Activated CD8-positive, alpha-beta memory T cell treated with anti-CD3 and anti-CD28 coated beads for 24 hours (primary cell): ENCODE data around the gene ISL1.

Source experiments
- DNase-seq: peaks from one replicate; pipeline ENCODE4 v3.0.0-alpha.2; 2020

Gene ISL1

DNA sequence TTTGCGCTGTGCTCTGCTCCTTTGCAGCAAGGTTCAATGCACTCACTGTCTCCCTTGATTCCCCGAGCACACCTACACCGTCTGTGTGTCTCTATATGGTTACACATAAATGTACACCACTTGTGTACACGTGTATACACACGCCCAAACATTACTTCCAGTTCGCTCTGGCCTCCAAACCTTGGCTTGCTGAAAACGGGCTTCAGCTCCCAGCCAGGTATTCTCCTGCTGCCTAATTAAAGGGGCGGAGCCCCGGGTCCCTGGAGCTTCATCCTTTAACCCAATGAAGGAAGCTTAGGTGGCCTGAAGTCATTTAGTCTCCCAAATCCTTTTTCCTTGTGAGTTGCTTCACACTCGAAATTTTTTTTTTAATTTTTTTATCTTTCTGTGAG lies 4.6 kb downstream of the ISL1 start:
- DNase-seq: no peak

DNA sequence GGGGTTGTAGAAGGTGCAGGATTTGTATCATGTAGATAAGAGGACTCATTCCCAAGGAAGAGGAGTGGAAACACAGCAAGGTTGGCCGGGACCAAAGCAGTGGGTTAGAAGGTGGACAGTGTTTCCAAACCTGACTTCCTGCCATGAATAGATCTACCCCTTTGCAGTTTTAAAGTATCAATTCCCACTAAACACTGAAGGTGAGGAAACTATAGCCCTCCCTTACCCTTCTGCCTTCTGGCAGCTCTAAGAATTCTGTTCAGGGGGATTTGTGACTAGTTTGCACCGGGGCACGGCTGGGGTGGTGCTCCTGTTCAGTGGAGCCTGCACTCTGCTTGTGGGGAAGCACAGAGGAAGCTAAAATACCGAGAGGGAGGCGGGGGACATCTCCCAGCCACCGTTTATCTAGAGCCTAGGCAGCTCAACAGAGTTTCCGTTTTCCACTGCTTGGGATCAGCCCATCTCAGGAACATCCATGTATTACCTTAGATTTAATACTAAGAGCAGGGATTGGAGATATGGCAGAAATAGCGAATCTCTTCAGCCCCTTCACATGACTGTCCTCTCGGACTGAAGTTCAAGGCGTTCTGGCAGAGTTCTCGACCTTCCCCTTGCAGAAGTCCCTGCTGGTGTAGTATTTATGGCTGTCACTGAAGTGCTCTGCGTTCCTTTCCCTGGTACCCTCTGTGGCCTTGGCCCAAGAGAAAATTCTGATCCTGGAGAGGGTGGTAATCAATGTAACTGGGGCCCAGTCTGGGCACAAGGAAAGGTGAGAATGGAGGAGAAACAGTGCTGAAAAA lies 5.4 kb downstream of the ISL1 start:
- no peak for DNase-seq

DNA sequence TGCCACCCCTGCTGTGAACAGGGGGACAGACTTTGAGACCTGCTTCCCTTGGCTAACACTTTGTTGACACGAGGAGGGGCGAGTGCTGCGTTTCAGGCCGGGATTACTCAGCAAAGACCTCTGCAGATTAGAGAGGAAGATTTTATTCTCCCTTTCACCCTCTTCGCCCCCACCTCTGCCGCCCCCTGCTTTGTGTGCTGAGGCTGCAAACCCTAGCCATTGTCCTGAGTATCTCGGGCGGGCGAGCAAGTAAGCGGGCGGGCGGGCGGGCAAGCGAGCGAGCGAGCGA lies 6.0 kb downstream of the ISL1 start:
- no peak for DNase-seq

DNA sequence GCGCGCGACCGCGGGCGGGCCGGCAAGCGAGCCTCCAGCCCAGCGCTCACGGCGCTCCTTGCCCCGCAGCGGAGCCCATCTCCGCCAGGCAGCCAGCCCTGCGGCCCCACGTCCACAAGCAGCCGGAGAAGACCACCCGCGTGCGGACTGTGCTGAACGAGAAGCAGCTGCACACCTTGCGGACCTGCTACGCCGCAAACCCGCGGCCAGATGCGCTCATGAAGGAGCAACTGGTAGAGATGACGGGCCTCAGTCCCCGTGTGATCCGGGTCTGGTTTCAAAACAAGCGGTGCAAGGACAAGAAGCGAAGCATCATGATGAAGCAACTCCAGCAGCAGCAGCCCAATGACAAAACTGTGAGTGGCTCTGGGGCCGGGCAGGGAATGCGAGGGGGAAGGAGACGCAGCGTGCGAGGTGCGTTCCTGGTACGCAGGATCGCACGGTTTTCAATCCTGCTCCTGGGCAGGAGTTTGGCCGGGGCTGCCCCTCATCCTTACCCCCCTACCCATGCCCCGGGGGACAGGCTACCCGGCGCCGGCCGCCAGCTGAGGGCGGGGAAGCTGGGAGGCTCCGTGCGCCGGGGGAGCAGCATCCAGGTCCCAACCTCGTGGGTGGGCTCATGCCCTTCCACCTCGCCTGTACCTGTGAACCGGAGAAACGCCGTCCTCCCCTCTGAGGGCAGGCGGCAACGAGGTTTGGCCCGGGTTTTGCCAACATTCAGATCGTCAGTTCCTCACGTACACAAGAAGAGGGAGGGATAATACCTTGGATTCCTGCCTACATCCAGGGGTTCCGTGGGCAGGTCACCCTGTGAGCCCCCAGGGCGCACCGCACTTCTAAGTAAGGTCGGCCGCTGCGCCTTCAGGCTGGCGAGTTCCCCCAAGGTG lies 6.6 kb downstream of the ISL1 start:
- no peak for DNase-seq

DNA sequence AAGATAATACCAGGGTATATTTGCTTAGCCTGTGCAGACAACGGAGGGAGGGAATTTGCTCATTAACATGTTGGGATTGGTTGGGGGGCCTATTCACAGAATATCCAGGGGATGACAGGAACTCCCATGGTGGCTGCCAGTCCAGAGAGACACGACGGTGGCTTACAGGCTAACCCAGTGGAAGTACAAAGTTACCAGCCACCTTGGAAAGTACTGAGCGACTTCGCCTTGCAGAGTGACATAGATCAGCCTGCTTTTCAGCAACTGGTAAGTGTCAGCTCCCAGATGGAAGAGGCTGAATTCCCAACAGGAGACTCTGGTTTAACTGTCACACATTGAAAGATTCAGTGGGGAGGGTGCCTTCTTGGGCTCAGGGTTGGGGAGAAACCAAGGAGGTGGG lies 7.9 kb downstream of the ISL1 start:
- no peak for DNase-seq

DNA sequence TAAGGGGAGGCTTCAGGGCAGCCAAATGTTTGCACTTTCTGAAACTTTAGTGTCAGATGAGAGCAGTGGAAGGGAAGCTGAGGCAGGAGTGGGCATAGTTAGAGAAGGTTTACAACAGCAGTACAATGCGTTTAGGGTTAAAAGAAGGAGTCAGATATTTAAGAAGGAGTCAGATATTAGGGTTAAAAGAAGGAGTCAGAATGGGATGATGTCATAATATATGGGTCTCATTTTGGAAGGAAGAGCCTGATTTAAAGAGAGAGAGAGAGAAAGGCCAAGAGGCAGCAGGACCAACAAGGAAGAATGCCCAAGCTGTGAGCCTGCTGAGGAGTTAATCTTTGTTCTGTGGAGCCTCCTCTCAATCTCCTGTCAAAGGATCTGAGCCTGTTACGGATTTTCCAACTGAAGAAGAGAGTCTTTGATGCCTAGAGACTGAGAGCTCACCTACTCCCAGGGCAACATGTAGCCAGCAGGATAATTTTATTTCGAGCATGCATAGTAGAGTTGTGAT lies 9.5 kb downstream of the ISL1 start:
- DNase-seq: no peak

DNA sequence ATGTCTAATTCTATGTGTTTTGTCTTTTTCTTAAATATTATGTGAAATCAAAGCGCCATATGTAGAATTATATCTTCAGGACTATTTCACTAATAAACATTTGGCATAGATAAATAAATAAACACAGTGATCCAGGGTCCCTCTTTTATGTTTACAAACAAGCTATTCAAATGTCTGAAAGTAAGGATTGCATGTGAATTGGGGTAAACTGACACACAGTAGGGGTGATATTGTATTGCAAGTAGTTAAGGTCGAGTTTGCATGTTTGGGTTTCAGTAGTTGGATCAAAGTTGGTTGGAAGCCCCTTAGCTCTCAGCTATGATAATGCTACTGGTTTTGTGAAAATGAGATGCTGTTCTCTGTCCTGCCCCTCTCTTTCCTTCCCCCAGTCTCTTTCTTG lies 11.4 kb downstream of the ISL1 start:
- DNase-seq: no peak

DNA sequence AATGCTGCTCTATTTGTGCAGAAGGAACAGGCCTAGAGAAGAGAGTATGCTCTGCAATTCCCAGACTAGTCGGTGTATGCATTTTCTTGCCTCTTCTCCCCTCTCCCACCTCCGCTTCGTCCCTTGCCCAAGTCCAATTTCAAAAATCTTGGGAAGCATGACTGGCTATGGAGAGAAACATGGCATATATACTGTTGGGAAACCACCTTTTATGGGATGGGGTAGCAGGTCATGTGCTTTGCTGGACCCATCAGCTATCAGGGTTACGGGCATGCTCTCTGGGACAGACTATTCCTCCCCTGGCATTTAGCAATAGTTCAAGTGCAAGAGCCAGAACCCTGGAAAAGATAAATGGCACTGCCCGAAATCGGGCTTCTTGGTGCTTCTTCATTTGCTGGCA lies 12.0 kb downstream of the ISL1 start:
- no peak for DNase-seq

DNA sequence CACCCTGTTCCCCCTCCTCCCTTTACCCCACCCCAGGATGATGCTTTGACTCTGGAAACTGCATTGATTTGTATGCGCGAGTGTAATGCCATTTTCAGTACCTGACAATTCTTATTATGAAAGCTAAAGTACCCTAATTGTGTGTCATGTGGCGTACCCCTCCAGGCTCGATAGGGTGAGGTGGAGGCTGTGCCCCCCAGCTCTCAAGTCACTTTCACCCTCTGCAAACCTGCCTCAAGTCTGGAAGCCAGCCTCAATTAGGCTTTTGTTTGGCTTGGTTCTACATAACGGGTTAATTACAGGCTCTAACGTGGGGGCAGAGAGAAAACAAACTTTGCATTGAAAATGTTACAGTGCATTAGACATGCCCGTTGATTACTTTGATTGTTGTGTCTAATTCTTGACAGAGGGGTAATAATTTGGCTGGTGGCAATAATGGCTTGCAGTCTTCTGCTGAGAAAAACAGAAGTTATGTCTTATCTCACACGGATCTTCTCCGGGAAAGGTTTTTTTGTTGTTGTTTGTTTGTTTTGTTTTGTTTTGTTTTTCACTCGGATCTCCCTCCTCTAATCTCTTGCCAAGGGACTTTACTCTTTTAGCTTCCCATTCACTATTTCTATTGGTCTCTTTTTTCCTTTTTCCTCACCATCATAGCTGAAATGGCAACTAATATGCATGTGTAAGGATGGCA lies 12.6 kb downstream of the ISL1 start:
- DNase-seq: no peak

DNA sequence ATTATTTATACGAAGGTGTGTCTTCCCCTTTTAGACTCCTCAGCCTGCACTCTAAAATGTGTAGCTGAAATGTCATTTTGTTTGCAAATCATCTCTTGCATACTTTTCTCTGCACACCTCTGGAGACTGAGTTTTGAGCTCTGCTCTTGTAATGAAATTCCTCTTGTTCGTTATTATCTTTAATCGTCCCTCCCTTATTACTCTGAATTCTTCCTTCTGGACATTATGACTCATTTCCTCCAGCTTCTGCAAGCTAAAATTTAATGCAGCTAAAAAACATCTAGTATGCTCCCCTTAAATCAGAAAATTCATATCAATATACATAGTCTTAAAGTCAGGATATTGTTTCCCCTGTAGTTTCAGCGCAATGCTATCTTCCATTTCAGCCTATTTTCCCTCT lies 13.5 kb downstream of the ISL1 start:
- DNase-seq: no peak

DNA sequence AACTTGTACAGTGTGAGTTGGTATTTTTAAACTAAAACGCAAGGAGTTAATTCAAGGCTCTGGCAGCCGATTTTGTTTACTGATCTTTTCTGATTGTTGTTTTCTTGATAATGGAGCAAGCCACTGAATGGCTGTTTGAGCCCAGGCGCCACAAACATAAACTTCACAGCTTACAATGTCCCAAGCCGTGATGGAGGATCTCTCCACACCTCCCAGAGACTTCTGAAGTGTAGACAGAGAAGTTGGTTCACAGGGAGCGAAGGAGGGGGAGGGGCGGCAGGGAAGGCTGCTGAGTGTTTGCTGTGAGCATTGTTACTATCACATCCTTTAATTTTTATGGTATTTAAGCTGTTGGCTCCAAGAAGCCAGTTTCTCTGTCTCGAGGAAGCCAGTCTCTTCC lies 14.7 kb downstream of the ISL1 start:
- no peak for DNase-seq

DNA sequence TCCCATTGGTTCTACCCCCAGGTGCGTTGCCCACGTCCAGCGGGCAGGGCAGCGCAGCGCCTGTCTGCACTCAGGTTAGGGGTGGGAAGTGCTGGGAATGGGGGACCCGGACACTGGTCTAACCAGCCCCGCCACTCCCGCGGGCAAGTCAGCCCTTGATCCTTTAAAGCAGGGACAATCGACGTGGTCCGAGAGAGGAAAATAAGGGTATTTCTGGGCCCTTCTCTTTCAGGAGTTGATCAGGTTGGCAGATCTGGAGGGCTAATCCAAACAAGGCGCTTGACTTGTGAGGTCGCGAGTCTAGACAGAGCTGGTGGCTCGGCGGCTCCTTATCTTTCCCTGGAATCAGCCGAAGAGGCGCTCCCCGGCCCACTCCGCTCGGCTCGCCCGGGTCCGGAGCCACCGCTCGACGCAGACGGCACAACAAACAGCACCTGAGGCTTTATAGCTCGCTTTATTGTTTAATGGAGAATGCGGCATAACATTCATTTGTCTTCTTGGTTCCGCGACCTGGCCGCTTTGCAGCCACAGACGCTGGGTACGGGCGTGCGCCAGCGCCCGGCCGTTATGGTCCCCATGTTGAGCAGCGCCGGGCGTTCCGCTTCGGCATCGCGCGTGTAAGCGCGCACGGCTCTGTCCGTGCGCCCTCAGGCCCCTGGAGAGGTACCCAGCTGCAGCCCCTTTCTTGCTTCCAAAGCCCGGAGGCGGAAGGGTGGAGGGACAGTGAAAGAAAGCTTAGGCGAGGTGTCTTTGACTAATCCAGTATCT lies 15.8 kb downstream of the ISL1 start:
- DNase-seq: no peak

DNA sequence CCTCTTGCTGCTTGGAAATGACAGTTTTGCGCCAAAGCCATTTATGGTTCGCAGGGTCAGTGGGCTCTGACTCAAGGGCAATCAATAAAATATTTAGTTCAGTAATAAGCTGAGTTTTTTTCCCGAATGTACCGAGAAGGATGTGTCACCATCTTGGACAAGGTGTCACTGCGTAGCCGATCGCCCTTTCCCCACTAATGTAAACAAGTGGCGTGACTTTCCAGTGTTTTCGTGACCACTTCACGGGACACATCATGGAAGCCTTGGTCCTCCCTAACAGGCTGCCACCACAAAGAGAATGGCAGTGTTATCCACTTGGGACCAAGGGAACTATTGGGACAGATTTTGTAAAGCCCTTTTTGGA lies 16.4 kb downstream of the ISL1 start:
- no peak for DNase-seq

DNA sequence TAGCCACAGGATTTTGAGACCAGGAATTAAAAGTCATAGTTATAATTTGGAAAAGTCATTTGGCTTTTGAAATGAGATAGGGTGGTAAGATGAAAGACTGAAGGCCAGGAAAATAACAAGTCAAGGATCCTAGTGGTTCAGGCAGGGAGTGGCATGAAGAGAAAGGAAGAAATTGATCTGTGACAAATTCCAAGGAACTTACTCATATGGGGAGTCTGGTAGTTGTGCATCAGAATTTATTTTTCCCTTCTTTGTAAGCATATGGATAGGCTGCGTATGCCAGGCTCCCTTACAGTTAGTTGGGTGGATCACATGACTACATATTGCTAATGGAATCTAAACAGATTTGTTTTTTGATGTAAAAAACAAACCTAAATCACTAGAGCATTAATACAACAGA lies 21.0 kb downstream of the ISL1 start:
- DNase-seq: no peak

DNA sequence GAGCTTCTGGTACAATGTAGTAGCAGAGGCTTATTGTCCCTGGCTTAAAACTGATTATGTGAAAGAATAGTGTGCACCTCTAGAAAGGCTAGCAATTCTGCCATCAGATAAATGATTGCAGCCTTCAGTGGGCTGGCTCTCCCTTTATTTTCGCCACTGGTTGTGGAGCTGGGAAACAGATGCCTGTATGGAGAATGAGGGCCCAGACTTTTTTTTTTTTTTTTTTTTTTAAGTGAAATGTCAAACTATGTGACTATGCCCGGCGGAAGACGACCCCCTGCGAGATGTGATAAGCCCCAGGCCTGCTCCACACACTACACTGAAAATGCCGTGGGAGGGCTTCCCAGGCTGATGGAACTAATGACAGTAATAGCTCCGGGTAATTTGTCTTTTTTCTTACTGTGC lies 28.7 kb downstream of the ISL1 start:
- DNase-seq: no peak

DNA sequence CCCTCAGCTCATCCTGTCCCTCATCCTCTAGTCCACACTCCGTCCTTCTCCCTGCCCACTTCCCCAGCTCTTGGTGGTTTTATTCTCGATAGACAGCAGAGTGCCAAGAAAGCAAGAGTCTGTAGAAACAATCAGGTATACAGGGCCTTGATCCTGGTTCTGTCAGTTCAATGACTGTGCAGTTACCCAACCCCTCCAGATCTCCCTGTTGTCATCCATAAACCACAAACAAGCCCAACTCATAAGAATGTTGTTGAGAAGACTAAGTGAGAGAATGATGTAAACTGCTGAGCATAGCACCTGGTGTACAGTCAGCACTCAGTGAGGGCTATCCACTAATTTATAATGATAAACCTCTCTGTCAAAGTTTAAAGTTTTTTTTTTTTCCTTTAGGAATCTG lies 31.3 kb downstream of the ISL1 start:
- DNase-seq: no peak

DNA sequence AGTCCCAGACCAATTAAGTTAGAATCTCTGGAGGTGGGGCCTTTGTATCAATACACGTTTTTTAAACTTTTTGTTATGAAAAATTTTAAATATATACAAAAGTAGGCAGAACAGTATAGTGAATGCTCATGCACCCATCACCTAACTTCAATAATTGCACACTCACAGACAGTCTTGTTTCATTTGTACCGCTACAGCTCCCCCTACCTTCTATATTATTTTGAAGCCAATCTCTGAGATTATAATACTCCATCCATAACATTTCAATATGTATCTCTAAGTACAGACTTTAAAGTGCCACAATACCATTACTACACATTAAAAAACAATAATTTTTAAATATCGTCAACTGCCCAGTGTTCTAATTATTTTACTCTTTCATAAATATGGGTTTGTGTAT lies 32.9 kb downstream of the ISL1 start:
- DNase-seq: no peak

DNA sequence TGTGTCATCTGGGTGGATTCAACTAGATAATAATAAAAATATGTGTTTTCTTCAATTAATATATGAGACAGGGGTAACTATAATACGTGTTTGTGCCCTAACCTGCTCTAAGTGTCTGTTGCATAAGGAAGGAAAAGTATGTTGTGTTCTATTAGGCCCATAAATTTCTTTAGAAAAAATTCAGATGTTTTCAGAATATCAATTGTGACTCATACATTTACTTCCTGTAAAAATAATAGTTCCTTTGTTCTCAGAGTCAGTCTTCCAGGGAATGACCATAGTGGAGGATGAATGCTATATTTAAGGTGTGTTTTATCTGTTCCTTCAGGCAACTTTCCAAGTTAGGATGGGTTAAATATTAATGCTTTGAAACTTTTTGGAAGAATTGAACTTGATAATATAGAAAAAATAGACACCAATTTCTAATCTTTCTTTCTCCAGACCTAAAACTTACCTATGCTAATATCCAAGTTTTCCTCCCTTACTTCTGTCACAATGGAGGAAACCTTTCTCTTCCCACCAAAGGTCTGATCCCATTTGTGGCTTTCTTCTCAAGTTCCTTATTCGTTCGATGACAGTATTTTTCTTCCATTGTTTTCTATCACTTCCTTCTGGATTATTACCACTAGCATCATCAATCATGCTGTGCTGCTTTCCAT lies 49.9 kb downstream of the ISL1 start:
- no peak for DNase-seq

DNA sequence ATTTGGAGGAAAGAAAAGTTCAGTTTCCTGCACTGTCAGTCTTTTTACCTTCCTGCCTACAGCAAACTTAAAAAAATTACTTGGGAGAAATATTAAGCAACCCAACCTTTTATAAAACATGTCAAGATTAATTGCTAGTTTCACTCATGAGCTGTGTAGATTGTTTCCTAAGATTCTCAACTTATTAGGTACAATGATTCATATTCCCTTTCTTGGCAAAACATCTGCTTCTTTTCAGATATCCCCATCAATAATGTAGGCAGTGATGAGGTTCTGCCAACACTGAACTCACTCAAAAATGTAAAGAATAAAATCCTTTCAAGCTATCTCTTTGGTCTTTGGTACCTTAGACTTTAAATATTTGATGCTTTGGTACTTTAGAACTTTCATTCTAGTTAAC lies 56.0 kb downstream of the ISL1 start:
- DNase-seq: no peak
